Stomach (tissue), 4 donors: ENCODE results near the gene LHX5.

Experiments
- EP300 ChIP-seq: sonication (generic); formaldehyde crosslinking; IDR thresholded peaks from one replicate; pipeline ENCODE4 v1.6.1; 2017; ENCODE audit warnings: antibody characterized with exemption
- POLR2A ChIP-seq, 4 donors: fragments of 450-650 bp; IDR thresholded peaks; one replicate each; pipeline ENCODE4 v1.6.1; 2016; ENCODE audit warnings: antibody characterized with exemption in 4 of 4, control low read depth in 2 of 4, mild to moderate bottlenecking in 1 of 4, moderate library complexity in 1 of 4
- POLR2AphosphoS5 ChIP-seq, 3 donors: sonication (generic); formaldehyde crosslinking; IDR thresholded peaks; one replicate each; pipeline ENCODE4 v1.6.1; 2016; ENCODE audit warnings: antibody characterized with exemption in 3 of 3
- TF ChIP-seq, protein P1 (sequence below), 7 experiments: fragments of 450-650 bp in 4 of 7; fragments of 200-600 bp in 3 of 7; sonication (generic) in 3 of 7; IDR thresholded peaks; one replicate each; pipeline ENCODE4 v1.5.1; 2016 to 2019; ENCODE audit warnings: antibody characterized with exemption in 7 of 7, control low read depth in 2 of 7, mild to moderate bottlenecking in 1 of 7

DNA sequence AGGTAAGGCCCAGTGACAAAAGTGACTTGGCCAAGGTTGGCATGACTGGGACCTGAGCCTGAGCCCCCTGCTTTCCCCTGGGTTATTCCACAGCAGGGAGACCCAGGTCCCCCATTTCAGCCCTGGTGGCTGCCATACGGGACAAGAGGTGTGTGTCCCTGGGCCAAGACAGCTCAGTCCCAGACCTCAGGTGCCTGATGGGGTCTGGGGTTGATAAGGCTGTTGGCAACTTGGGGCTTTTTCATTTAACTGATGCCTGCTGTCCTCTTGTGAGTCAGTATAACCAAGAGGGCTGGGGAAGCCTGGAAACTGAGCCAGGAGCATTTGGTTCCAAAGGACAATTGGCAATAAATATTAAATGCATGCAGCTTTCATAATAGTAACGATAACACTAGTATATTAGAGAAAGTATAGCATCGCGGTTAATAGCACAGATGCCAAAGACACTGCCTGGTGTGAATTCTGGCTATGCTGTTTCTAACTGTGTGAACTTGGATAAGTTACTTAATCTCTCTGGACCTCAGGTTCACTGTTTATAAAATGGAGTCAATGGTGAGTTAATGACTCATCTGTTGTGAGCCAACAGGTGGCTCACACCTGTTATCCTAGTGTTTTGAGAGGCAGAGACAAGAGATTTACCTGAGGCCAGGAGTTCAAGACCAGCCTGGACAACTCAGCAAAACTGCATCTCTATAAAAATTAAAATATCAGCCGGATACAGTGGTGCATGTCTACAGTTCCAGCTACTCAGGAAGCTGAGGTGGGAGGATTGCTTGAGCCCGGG is 48.6 kb downstream of the LHX5 start:
- TF ChIP-seq POLR2A (IDR thresholded peaks at IDR 0.05) (no peak), POLR2AphosphoS5 (IDR thresholded peaks at IDR 0.05) (no peak), EP300 (no peak)
- TF ChIP-seq, protein P1, sequence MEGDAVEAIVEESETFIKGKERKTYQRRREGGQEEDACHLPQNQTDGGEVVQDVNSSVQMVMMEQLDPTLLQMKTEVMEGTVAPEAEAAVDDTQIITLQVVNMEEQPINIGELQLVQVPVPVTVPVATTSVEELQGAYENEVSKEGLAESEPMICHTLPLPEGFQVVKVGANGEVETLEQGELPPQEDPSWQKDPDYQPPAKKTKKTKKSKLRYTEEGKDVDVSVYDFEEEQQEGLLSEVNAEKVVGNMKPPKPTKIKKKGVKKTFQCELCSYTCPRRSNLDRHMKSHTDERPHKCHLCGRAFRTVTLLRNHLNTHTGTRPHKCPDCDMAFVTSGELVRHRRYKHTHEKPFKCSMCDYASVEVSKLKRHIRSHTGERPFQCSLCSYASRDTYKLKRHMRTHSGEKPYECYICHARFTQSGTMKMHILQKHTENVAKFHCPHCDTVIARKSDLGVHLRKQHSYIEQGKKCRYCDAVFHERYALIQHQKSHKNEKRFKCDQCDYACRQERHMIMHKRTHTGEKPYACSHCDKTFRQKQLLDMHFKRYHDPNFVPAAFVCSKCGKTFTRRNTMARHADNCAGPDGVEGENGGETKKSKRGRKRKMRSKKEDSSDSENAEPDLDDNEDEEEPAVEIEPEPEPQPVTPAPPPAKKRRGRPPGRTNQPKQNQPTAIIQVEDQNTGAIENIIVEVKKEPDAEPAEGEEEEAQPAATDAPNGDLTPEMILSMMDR (IDR thresholded peaks at IDR 0.05), result no peak
